GM19395 (cell line): ENCODE data around the gene U2AF2.

Experiments
- ATAC-seq: cut with Tn5 transposase; IDR thresholded peaks from one replicate; pipeline ENCODE4 v1.9.1; 2021; ENCODE audit warnings: mild to moderate bottlenecking, moderate library complexity; ENCODE audit not compliant: unreplicated experiment

The U2AF2 gene

GRCh38 chr19:55673465-55673864, 18.6 kb downstream of the U2AF2 start:
- no peak for ATAC-seq

GRCh38 chr19:55673889-55674288, 19.1 kb downstream of the U2AF2 start:
- ATAC-seq: no peak

- ATAC-seq: no peak
These were observed 19.6 kb downstream of the U2AF2 start for GRCh38 chr19:55674459-55674840.

GRCh38 chr19:55674841-55675660, 20.2 kb downstream of the U2AF2 start, which contains the start of gene EPN1:
Gene EPN1 (plus strand): TSS chr19:55675226. CDS start chr19:55678628, 3,402 bp downstream.
- ATAC-seq: peak; percentile 56

GRCh38 chr19:55675661-55676354, 21.0 kb downstream of the U2AF2 start:
- ATAC-seq: no peak

GRCh38 chr19:55676383-55676782, 21.5 kb downstream of the U2AF2 start:
- no peak for ATAC-seq

GRCh38 chr19:55676889-55677505, 22.2 kb downstream of the U2AF2 start:
- no peak for ATAC-seq

GRCh38 chr19:55677572-55678028, 22.8 kb downstream of the U2AF2 start:
- ATAC-seq: peak; percentile 2

- ATAC-seq: peak; percentile 83
These were observed 23.4 kb downstream of the U2AF2 start for GRCh38 chr19:55678121-55678671.

- ATAC-seq: no peak
These were observed 24.8 kb downstream of the U2AF2 start for GRCh38 chr19:55679343-55680257.

GRCh38 chr19:55680339-55681130, 25.7 kb downstream of the U2AF2 start:
- ATAC-seq: no peak

- no peak for ATAC-seq
These were observed 26.6 kb downstream of the U2AF2 start for GRCh38 chr19:55681131-55682092.

GRCh38 chr19:55683449-55684261, 28.8 kb downstream of the U2AF2 start:
- ATAC-seq: no peak

- ATAC-seq: no peak
These were observed 30.3 kb downstream of the U2AF2 start for GRCh38 chr19:55684946-55685681.

- ATAC-seq: no peak
These were observed 30.9 kb downstream of the U2AF2 start for GRCh38 chr19:55685776-55686175.

GRCh38 chr19:55686311-55687050, 31.6 kb downstream of the U2AF2 start:
- no peak for ATAC-seq
